UCSD-AML1 (cell line): ENCODE measurements around the gene AAGAB.
"Not testable (repeated sequence)": the region's sequence is repeated elsewhere in the genome, so short reads cannot be mapped to it uniquely, and the experiment has no call there.

Source experiments
- DNase-seq: peaks from one replicate; lab custom pipeline; 2025; ENCODE audit not compliant: unreplicated experiment; lab: John Stamatoyannopoulos, UW

Gene AAGAB

DNA sequence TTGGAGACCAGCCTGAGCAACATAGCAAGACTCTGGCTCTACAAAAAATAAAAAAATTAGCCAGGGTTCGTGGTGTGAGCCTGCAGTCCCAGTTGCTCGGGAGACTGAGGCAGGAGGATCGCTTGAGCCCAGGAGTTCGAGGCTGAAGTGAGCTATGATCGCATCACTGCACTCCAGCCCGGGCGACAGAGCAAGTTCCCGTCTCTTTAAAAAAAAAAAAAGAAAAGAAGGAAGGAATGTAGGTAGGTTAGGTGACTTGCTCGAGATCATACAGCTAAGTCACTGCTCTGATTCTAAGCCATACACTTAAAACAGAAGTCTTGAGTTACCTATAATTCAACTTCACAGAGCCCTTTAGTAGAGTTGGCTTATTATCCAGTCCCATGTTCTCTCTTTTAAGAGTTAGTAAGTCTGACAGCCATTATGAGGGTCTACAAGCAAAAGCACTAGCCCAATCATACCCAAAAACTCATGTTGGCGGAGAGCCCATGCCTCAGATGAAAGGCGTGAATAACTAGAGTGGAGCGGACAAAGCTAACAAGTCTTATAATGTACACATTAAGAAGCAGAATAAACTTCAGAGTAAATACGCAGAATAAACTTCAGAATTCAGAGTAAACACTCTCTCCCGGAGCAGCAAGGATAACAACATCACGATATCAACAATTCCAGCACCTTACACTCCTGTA, 768 bp downstream of the AAGAB start:
- DNase-seq = no peak

DNA sequence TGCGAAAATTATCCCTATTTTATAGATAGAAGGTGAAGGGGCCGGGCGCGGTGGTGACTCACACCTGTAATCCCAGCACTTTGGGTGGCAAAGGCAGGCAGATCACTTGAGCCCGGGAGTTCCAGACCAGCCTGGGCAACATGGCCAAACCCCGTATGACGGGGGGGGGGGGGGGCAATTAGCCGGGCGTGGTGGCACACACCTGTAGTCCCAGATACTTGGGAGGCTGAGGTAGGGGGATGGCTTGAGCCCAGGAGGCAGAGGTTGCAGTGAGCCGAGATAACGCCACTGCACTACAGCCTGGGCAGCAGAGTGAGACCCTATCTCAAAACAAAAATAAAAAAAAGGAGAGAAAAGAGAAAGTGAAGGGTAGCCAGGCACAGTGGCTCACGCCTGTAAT, 1.4 kb downstream of the AAGAB start:
- no peak for DNase-seq

- DNase-seq = no peak
Observed at GRCh38 chr15:67251318-67251717, 3.1 kb downstream of the AAGAB start.

DNA sequence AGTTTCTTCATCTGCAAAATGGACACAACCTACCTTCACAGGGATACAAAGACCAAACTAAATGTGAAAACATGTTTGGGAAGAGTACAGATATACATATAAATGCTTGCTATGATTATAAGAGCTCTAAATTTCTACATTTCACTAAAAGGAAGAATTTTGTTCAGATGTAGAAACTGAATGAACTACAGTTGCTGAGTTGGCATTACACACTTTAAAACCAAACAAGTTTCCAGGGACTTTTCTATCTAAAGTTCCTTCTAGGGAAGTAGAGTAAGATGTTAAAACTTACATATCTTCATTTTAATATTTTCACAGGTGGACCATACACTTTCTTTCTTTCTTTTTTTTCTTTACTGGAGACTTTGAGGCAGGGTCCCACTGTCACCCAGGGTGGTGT, 4.6 kb downstream of the AAGAB start:
- DNase-seq = no peak

- no peak for DNase-seq
Observed at GRCh38 chr15:67248011-67248505, 6.4 kb downstream of the AAGAB start.

- DNase-seq = not testable (repeated sequence)
Observed at GRCh38 chr15:67246606-67247005, 7.9 kb downstream of the AAGAB start.

DNA sequence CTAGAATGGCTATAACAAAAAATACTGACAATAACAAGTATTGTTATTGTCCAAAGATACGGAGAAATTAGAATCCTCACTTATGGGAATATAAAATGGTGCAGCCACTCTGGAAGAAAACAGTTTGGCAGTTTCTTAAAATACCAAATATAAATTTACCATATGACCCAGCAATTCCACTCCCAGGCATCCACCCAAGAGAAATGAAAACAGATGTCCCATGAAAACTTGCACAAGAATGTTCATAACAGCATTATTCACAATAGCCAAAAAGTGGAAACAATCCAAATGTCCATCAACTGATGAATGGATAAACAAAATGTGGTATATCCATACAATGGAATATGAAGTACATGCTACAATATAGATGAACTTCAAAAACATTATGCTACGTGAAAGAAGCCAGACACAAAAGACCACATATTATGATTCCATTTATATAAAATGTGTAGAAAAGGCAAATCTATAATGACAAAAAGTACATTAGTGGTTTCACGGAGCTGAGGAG, 9.4 kb downstream of the AAGAB start:
- DNase-seq = no peak

DNA sequence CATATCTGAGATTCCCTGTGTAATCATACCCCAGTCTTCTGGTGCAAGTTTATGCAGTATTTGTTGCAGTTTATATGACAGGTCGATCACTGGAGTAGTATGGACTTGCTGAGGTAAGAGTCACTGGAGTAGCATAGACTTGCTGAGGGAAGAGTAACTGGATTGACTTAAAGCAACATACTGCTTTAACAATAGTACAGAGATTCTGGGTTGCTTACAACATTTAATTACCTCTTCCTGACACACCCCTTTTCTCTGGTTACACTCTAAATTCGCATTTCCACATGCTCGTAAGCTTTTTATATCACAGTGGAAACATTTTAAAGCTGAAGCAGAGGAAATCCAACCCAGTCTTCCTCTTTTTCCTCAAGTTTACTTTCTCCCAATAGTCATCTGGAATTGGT, 11.8 kb downstream of the AAGAB start:
- DNase-seq = no peak

- DNase-seq = no peak
Observed at GRCh38 chr15:67241132-67241855, 13.2 kb downstream of the AAGAB start.

DNA sequence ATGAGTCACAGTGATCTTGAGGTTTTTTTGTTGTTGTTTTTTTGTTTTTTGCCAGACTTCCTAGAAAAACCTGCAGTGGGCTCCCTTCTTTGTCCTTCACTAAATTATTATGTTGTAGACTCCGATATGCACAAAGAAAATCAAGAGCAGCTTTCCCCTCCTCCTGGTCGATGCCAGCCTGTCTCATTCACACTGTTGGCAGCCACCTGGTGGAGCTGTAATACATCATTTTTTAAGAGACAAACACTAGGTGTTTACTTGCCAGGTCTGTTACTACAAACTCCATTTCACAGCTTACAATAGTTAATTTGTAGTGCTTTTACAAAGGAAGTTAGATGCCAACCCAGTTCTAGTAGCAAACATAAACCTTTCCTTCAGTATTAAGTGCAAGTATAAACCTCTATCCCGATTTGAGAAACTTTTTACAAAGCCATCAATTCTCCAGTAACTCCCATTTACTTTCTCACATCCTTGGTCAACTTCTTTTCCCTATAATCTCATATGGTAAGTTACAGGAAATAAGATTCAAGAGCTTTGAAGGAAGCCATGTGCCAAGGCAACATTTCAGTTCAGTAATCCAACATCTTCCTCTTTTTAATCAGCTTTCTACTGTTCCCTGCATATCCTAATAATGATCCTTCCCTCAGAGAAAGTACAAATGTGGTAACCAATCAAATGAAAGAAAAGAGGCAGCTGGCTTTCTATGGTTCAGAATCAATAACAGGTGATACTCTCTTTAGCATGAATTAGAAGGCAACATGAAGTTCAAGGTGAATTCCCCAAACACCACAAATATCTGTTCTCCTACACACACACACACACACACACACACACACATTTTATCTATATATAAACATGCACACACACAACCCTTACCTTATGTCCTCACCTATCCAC, 14.0 kb downstream of the AAGAB start:
- no peak for DNase-seq

DNA sequence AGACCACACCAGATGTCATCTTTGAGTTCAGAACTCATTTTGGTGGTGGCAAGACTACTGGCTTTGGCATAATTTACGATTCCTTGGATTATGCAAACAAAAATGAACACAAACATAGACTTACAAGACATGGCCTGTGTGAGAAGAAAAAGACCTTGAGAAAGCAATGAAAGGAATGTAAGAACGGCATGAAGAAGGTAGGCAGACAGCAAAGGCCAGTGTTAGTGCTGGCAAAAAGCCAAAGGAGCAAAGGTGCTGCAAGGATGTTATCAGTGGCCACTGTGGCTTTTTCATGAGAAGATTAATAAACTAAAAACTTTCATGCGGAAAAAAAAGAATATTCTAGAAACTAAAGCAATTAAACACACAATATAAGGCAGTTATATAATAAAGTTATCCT, 21.9 kb downstream of the AAGAB start:
- no peak for DNase-seq

GRCh38 chr15:67230504-67230903, 24.0 kb downstream of the AAGAB start:
- DNase-seq = no peak

- no peak for DNase-seq
Observed at GRCh38 chr15:67228286-67228685, 26.2 kb downstream of the AAGAB start.

- no peak for DNase-seq
Observed at GRCh38 chr15:67227846-67228245, 26.6 kb downstream of the AAGAB start.

DNA sequence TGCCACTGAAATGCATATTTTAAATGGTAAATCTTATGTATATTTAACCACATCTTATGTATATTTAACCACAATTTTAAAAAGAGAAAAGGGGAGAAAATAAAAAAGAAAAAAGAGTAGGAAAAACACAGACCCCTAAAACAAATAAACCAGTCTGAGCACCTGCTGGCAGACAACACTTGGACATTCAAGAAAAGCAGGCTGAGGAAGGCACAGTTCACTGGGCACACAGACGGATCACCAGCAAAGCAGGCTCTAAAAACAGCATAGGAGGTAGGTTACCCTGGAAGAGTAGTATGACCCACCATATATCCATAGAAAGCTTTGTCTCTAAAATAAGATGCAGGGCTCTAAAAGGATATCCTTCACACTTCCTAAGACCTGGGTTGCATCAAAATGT, 27.0 kb downstream of the AAGAB start:
- DNase-seq = no peak

GRCh38 chr15:67225336-67225735, 29.1 kb downstream of the AAGAB start:
- DNase-seq = no peak

- DNase-seq = no peak
Observed at GRCh38 chr15:67224889-67225288, 29.6 kb downstream of the AAGAB start.

DNA sequence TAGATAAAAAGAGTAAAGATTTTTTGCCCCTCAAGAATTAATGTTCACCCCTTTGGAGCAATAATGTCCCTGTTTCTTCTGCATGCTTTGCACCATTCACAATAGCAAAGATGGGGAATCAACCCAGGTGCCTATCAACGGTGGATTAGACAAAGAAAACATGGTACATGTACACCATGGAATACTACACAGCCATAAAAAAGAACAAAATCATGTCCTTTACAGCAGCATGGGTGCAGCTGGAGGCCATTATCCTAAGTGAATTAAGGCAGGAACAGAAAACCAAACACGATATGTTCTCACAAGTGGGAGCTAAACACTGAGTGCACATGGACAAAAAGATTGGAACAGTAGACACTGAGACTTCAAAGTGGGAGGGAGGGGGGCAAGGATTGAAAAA, 35.2 kb downstream of the AAGAB start:
- DNase-seq = no peak

DNA sequence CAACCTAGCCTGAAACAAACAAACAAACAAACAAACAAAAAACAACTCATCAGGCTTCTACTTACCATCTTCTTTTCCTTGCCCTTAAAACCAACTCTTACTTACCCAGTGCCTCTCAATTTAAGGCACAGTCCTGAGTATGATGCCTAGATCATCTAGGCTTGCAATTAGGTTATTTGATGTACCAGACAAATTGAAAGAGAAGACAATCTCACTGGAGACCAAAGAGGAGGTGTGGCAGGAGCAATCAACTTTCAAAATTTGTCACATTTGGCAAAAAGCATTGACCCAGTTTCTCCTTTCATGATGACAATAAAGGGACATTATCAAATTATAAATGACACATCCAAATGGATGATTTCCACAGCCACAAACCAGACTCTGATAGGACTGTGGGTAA, 36.0 kb downstream of the AAGAB start:
- DNase-seq = no peak

DNA sequence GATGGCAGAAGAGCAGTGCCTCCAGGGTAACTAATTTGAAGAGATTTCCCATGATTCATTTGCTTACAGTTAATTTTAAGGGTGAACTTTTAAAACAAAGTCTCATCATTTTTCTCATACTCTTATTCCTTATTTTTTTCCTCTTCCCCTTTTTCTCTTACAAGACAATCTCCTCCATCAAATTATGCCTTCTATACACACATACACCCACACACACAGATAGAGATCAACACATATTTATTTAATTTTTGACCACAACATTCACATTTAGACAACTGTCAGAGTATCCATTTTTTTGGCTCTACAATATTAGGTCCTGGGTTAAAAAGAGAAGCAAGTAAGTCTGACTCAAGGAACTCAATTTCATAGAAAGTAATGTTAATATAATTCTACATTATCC, 37.6 kb downstream of the AAGAB start:
- no peak for DNase-seq

- no peak for DNase-seq
Observed at GRCh38 chr15:67215102-67215501, 39.4 kb downstream of the AAGAB start.
